Measurements from ENCODE around the gene NRP2.

The NRP2 gene

GRCh38 chr2:205738117-205738968 lies 56.0 kb downstream of the NRP2 start:
- no peaks in the 10 kb centered on the region for H3K36me3 ChIP-seq (ENCODE audit: control insufficient read depth, low read length)
- no peaks in the 10 kb centered on the region for H3K79me2 ChIP-seq (ENCODE audit: control insufficient read depth, low read length)
- H3K9me2 ChIP-seq (replicated peaks; ENCODE audit: control insufficient read depth, low read length): no peaks in the 10 kb centered on the region
- no peaks in the 10 kb centered on the region for H3K4me1 ChIP-seq (ENCODE audit: control insufficient read depth, low read length)
- H4K20me1 ChIP-seq (ENCODE audit: control insufficient read depth, insufficient read depth, low read depth, low read length): no peaks in the 10 kb centered on the region
- H3F3A ChIP-seq (ENCODE audit: control insufficient read depth, insufficient read depth): no peaks in the 10 kb centered on the region
- no peak overlapping the region for H3K4me2 ChIP-seq (ENCODE audit: low read length)
- no peak overlapping the region for H3K4me3 ChIP-seq (ENCODE audit: low read length)
- TF ChIP-seq EZH2phosphoT487 (IDR thresholded peaks at IDR 0.05; ENCODE audit: borderline replicate concordance, low read length) (no peak), CTCF (IDR thresholded peaks at IDR 0.05; ENCODE audit: low read depth, low read length, poor library complexity, severe bottlenecking) (no peak)
- H3K27me3 ChIP-seq (ENCODE audit: control insufficient read depth, low read length): no peaks in the 10 kb centered on the region
- H3K27ac ChIP-seq (ENCODE audit: low read depth, low read length): no peak overlapping the region
- no peaks in the 10 kb centered on the region for H3K9me3 ChIP-seq (ENCODE audit: control insufficient read depth, insufficient read depth, low read length)

DNA sequence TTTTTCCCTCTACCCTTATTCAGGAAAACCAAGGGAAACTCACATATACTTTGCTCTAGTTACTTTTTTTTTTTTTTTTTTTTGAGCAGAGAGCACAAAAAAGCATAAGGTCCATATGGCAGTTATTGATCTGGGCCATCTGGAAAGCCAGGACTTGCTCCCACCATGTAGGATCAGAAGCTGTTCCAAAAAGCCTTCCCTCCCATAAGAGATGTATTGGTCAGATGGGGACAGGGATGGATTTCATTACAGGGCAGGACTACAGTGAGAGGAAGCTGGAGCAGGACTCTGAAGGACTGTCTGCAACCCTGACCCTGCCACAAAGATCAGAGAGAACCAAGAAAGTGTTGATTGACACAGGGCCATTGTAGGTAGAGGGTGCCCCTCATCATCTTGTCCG lies 57.3 kb downstream of the NRP2 start:
- Histone ChIP-seq H3K27me3 (ENCODE audit: control insufficient read depth, low read length) (no peaks in the 10 kb centered on the region), H4K20me1 (ENCODE audit: control insufficient read depth, insufficient read depth, low read depth, low read length) (no peaks in the 10 kb centered on the region), H3F3A (ENCODE audit: control insufficient read depth, insufficient read depth) (no peaks in the 10 kb centered on the region), H3K79me2 (ENCODE audit: control insufficient read depth, low read length) (no peaks in the 10 kb centered on the region), H3K27ac (ENCODE audit: low read depth, low read length) (no peak overlapping the region), H3K4me3 (ENCODE audit: low read length) (no peak overlapping the region), H3K4me1 (ENCODE audit: control insufficient read depth, low read length) (no peaks in the 10 kb centered on the region), H3K4me2 (ENCODE audit: low read length) (no peak overlapping the region), H3K9me3 (ENCODE audit: control insufficient read depth, insufficient read depth, low read length) (no peaks in the 10 kb centered on the region), H3K9me2 (replicated peaks; ENCODE audit: control insufficient read depth, low read length) (no peaks in the 10 kb centered on the region), H3K36me3 (ENCODE audit: control insufficient read depth, low read length) (no peaks in the 10 kb centered on the region)
- TF ChIP-seq CTCF (IDR thresholded peaks at IDR 0.05; ENCODE audit: low read depth, low read length, poor library complexity, severe bottlenecking): no peak
- no peak for TF ChIP-seq EZH2phosphoT487 (IDR thresholded peaks at IDR 0.05; ENCODE audit: borderline replicate concordance, low read length)

GRCh38 chr2:205740381-205740780 lies 58.1 kb downstream of the NRP2 start:
- H3K4me1 ChIP-seq (ENCODE audit: control insufficient read depth, low read length): no peaks in the 10 kb centered on the region

More at GRCh38 chr2:205740381-205740780, 58.1 kb downstream of the NRP2 start:
- Histone ChIP-seq H3K4me3 (ENCODE audit: low read length) (no peak overlapping the region), H4K20me1 (ENCODE audit: control insufficient read depth, insufficient read depth, low read depth, low read length) (no peaks in the 10 kb centered on the region), H3F3A (ENCODE audit: control insufficient read depth, insufficient read depth) (no peaks in the 10 kb centered on the region), H3K79me2 (ENCODE audit: control insufficient read depth, low read length) (no peaks in the 10 kb centered on the region), H3K4me2 (ENCODE audit: low read length) (no peak overlapping the region), H3K9me2 (replicated peaks; ENCODE audit: control insufficient read depth, low read length) (no peaks in the 10 kb centered on the region), H3K36me3 (ENCODE audit: control insufficient read depth, low read length) (no peaks in the 10 kb centered on the region), H3K27me3 (ENCODE audit: control insufficient read depth, low read length) (no peaks in the 10 kb centered on the region), H3K9me3 (ENCODE audit: control insufficient read depth, insufficient read depth, low read length) (no peaks in the 10 kb centered on the region), H3K27ac (ENCODE audit: low read depth, low read length) (no peak overlapping the region)
- TF ChIP-seq CTCF (IDR thresholded peaks at IDR 0.05; ENCODE audit: low read depth, low read length, poor library complexity, severe bottlenecking): no peak
- TF ChIP-seq EZH2phosphoT487 (IDR thresholded peaks at IDR 0.05; ENCODE audit: borderline replicate concordance, low read length): no peak

Measured in DOHH2 (cell line).